ENCODE results near the gene GPR151.

DNA sequence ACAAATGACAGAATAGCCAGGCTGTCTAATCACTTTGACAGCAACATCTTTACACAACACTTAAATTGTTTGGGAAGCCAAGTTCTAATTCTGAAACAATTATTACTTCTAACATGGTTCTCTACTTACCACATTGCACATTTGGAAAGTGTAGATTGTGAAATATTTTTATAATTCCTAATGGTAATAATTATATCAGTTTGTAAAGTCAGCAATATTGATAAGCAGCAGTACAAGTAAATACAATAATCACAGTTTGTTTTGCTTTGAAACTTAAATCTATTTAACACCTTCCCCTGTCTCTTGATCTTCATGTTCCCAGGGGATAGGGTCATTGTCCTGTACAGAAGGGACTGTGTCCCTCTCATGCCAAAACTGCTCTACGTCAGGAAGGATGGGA lies 1.4 kb downstream of the GPR151 start:
- TF ChIP-seq SMC3 (IDR thresholded peaks at IDR 0.05; ENCODE audit: low read depth, low read length) = no peak
- TF ChIP-seq CTCF (conservative IDR thresholded peaks at IDR 0.05; ENCODE audit: low read depth, low read length) = no peak
- no peak for TF ChIP-seq BHLHE40 (IDR thresholded peaks at IDR 0.05; ENCODE audit: low read depth, low read length)
- TF ChIP-seq CEBPB (IDR thresholded peaks at IDR 0.05; ENCODE audit: low read depth, low read length) = no peak
- no peak for TF ChIP-seq MAZ (IDR thresholded peaks at IDR 0.05; ENCODE audit: borderline replicate concordance, low read depth, low read length)
